G401 (cell line): Measurements from ENCODE around the gene TAGLN3. TPM values are rescaled to one million over a fixed set of nuclear protein-coding genes. Genes with fewer than 3 reads are reported as not detected.

Experiments
- DNase-seq: peaks from one replicate; pipeline ENCODE4 v3.0.0-alpha.2; 2015; ENCODE audit warnings: low spot score
- in situ Hi-C: cut with HindIII; loops from 2 replicates; pipeline ENCODE4 v1.10.0; 2016; ENCODE audit warnings: low sequenced_read_pairs, mixed read lengths
- total RNA-seq: library from RNA; depleted of rRNA; stranded (reverse); fragments of >200 nt; shearing (Covaris generic); gene quantifications from 2 replicates; pipeline ENCODE4 v1.2.3, GENCODE V29; 2014

Gene TAGLN3
- total RNA-seq, 1 experiment from 2014 or later = not detected

- in situ Hi-C loops = no loop called here
- no peak for DNase-seq
These were observed 25.8 kb upstream of the TAGLN3 start for GRCh38 chr3:111972891-111973290.

GRCh38 chr3:111975131-111975530 is 23.6 kb upstream of the TAGLN3 start:
- in situ Hi-C loops = no loop called here
- no peak for DNase-seq

- DNase-seq = no peak
- in situ Hi-C loops = no loop called here
These were observed 22.5 kb upstream of the TAGLN3 start for GRCh38 chr3:111976254-111976653.

- in situ Hi-C loops = no loop called here
- peak; percentile 99 for DNase-seq
These were observed 19.9 kb upstream of the TAGLN3 start, which contains the start of gene ABHD10 for GRCh38 chr3:111978583-111979433. ABHD10 (plus strand) TSS chr3:111979026; CDS start chr3:111979062, 36 bp downstream.

- no peak for DNase-seq
- in situ Hi-C loops = no loop called here
These were observed 19.2 kb upstream of the TAGLN3 start for GRCh38 chr3:111979434-111980038.

- in situ Hi-C loops = no loop called here
- no peak for DNase-seq
These were observed 17.8 kb upstream of the TAGLN3 start for GRCh38 chr3:111980716-111981456.

- no peak for DNase-seq
- in situ Hi-C loops = no loop called here
These were observed 17.3 kb upstream of the TAGLN3 start for GRCh38 chr3:111981457-111981763.

GRCh38 chr3:111984636-111985298 is 14.0 kb upstream of the TAGLN3 start:
- DNase-seq = no peak
- in situ Hi-C loops = no loop called here

- in situ Hi-C loops = no loop called here
- DNase-seq = no peak
These were observed 11.9 kb upstream of the TAGLN3 start for GRCh38 chr3:111986800-111987199.

- in situ Hi-C loops = no loop called here
These were observed 9.6 kb upstream of the TAGLN3 start for GRCh38 chr3:111989061-111989678.

GRCh38 chr3:111993038-111993437 is 5.7 kb upstream of the TAGLN3 start:
- in situ Hi-C loops = no loop called here
- DNase-seq = no peak

More at GRCh38 chr3:111989061-111989678, 9.6 kb upstream of the TAGLN3 start:
- peak; percentile 83 for DNase-seq

GRCh38 chr3:111999484-112000324 is 982 bp downstream of the TAGLN3 start:
- in situ Hi-C loops = no loop called here
- peak; percentile 88 for DNase-seq

- in situ Hi-C loops = no loop called here
- DNase-seq = peak; percentile 76
These were observed 1.6 kb downstream of the TAGLN3 start for GRCh38 chr3:112000367-112000771.

GRCh38 chr3:112000966-112001365 is 2.2 kb downstream of the TAGLN3 start:
- in situ Hi-C loops = no loop called here

GRCh38 chr3:112001526-112001925 is 2.8 kb downstream of the TAGLN3 start:
- peak; percentile 71 for DNase-seq
- in situ Hi-C loops = no loop called here

More at GRCh38 chr3:112000966-112001365, 2.2 kb downstream of the TAGLN3 start:
- peak; percentile 53 for DNase-seq

GRCh38 chr3:112002096-112002971 is 3.6 kb downstream of the TAGLN3 start:
- no peak for DNase-seq
- in situ Hi-C loops = no loop called here

GRCh38 chr3:112003321-112004080 is 4.8 kb downstream of the TAGLN3 start:
- peak; percentile 32 for DNase-seq
- in situ Hi-C loops = no loop called here
